HepG2 (cell line): ENCODE measurements around the gene HEATR1. TPM values are rescaled to one million over a fixed set of nuclear protein-coding genes. Genes with fewer than 3 reads are reported as not detected.
A peak's percentile ranks its signal among the peaks of the same experiment; 100 is the strongest.

Experiments
- AKAP8 ChIP-seq: sonication (generic); formaldehyde crosslinking; IDR thresholded peaks from 2 replicates; pipeline ENCODE4 v1.5.1; 2020; ENCODE audit warnings: mild to moderate bottlenecking, missing genetic modification reagents
- CENPT ChIP-seq: sonication (generic); formaldehyde crosslinking; IDR thresholded peaks from 2 replicates; pipeline ENCODE4 v1.8.0; 2022; ENCODE audit warnings: low read depth, mild to moderate bottlenecking, moderate library complexity, missing genetic modification reagents
- HOXA5 ChIP-seq: sonication (generic); formaldehyde crosslinking; IDR thresholded peaks from 2 replicates; pipeline ENCODE4 v1.4.0; 2020; ENCODE audit warnings: missing genetic modification reagents
- KDM4B ChIP-seq: sonication (generic); formaldehyde crosslinking; IDR thresholded peaks from 2 replicates; pipeline ENCODE4 v1.4.0; 2020; ENCODE audit warnings: missing genetic modification reagents
- KLF13 ChIP-seq: sonication (generic); formaldehyde crosslinking; IDR thresholded peaks from 2 replicates; pipeline ENCODE4 v1.4.0; 2020; ENCODE audit warnings: mild to moderate bottlenecking, missing genetic modification reagents
- KLF6 ChIP-seq: IDR thresholded peaks from 2 replicates; pipeline ENCODE4 v1.8.0; 2016; ENCODE audit warnings: missing biosample characterization, missing genetic modification reagents
- MAZ ChIP-seq, 2 experiments: sonication (generic) in 1 of 2; formaldehyde crosslinking in 1 of 2; IDR thresholded peaks; 2 replicates each; pipeline versions ENCODE4 v1.5.0 to v1.6.1; 2012 to 2020; ENCODE audit warnings: low read depth in 2 of 2, mild to moderate bottlenecking in 2 of 2, borderline replicate concordance in 1 of 2, improper control_type of control experiment in 1 of 2, low read length in 1 of 2, missing genetic modification reagents in 1 of 2, moderate library complexity in 1 of 2
- NFYB ChIP-seq: sonication (generic); formaldehyde crosslinking; IDR thresholded peaks from 2 replicates; pipeline ENCODE4 v1.4.0; 2020; ENCODE audit warnings: missing genetic modification reagents
- NR2C2 ChIP-seq: sonication (generic); formaldehyde crosslinking; IDR thresholded peaks from 2 replicates; pipeline ENCODE4 v1.4.0; 2020; ENCODE audit warnings: missing genetic modification reagents, mild to moderate bottlenecking, moderate library complexity, borderline replicate concordance
- NR3C1 ChIP-seq: sonication (generic); formaldehyde crosslinking; IDR thresholded peaks from 2 replicates; pipeline ENCODE4 v1.4.0; 2020; ENCODE audit warnings: missing genetic modification reagents
- SALL1 ChIP-seq: sonication (generic); formaldehyde crosslinking; IDR thresholded peaks from 2 replicates; pipeline ENCODE4 v1.8.0; 2022; ENCODE audit warnings: mild to moderate bottlenecking, missing genetic modification reagents
- SAP130 ChIP-seq: IDR thresholded peaks from 2 replicates; pipeline ENCODE4 v1.6.1; 2016; ENCODE audit warnings: low read depth
- SMARCE1 ChIP-seq: fragments of 450-650 bp; IDR thresholded peaks from 2 replicates; pipeline ENCODE4 v1.6.1; 2017; ENCODE audit warnings: borderline replicate concordance
- SP140L ChIP-seq: sonication (generic); formaldehyde crosslinking; IDR thresholded peaks from 2 replicates; pipeline ENCODE4 v1.4.0; 2020; ENCODE audit warnings: missing genetic modification reagents, borderline replicate concordance
- SUZ12 ChIP-seq: fragments of 150-350 bp; IDR thresholded peaks from 2 replicates; pipeline ENCODE4 v1.6.1; 2014; ENCODE audit warnings: low read depth, low read length
- XRCC5 ChIP-seq: fragments of 200-400 bp; formaldehyde crosslinking; optimal IDR thresholded peaks from 2 replicates; pipeline ENCODE3; 2017; ENCODE audit warnings: mild to moderate bottlenecking, low read length
- ZBTB42 ChIP-seq: sonication (generic); formaldehyde crosslinking; IDR thresholded peaks from 2 replicates; pipeline ENCODE4 v1.5.0; 2020; ENCODE audit warnings: mild to moderate bottlenecking, missing genetic modification reagents
- ZNF326 ChIP-seq: sonication (generic); formaldehyde crosslinking; IDR thresholded peaks from 2 replicates; pipeline ENCODE4 v1.4.0; 2020; ENCODE audit warnings: missing genetic modification reagents, borderline replicate concordance
- ZNF335 ChIP-seq: sonication (generic); formaldehyde crosslinking; IDR thresholded peaks from 2 replicates; pipeline ENCODE4 v1.4.0; 2020; ENCODE audit warnings: missing genetic modification reagents
- ZNF501 ChIP-seq: sonication (generic); formaldehyde crosslinking; IDR thresholded peaks from 2 replicates; pipeline ENCODE4 v1.5.1; 2020; ENCODE audit warnings: mild to moderate bottlenecking, moderate library complexity, missing genetic modification reagents
- ZNF674 ChIP-seq: sonication (generic); formaldehyde crosslinking; IDR thresholded peaks from 2 replicates; pipeline ENCODE4 v1.5.0; 2020; ENCODE audit warnings: low read depth, mild to moderate bottlenecking, missing genetic modification reagents
- ZNF879 ChIP-seq: sonication (generic); formaldehyde crosslinking; IDR thresholded peaks from 2 replicates; pipeline ENCODE4 v1.8.1; 2023; ENCODE audit warnings: missing genetic modification reagents
- polyA plus RNA-seq, 8 experiments: library from polyadenylated mRNA; depleted of rRNA in 3 of 8; stranded (reverse) in 7 of 8; unstranded in 1 of 8; fragments of >200 nt; fragmentation: Illumina TruSeq in 4 of 8; extraction: Trizol in 4 of 8; gene quantifications; 2 replicates each; pipeline versions ENCODE4 v1.2.1 to v1.2.3, GENCODE V29; 2011 to 2016; ENCODE audit warnings: low read depth in 4 of 8, missing spikeins in 1 of 8, mixed read lengths in 1 of 8; ENCODE audit not compliant: insufficient read depth in 1 of 8
- total RNA-seq, 5 experiments: library from RNA; depleted of rRNA; stranded (reverse); fragments of >200 nt; fragmentation: Illumina TruSeq; extraction: Trizol; gene quantifications; 2 replicates each; pipeline ENCODE4 v1.2.3, GENCODE V29; 2016; ENCODE audit warnings: low read depth in 1 of 5
- TF ChIP-seq, protein P1 (sequence below): sonication (generic); formaldehyde crosslinking; IDR thresholded peaks from 2 replicates; pipeline ENCODE4 v1.4.0; 2020; ENCODE audit warnings: missing genetic modification reagents
- TF ChIP-seq, protein P2 (sequence below): sonication (generic); formaldehyde crosslinking; IDR thresholded peaks from 2 replicates; pipeline ENCODE4 v1.4.0; 2020; ENCODE audit warnings: missing genetic modification reagents
- TF ChIP-seq, protein P3 (sequence below): sonication (generic); IDR thresholded peaks from 2 replicates; pipeline ENCODE4 v1.6.1; 2016; ENCODE audit warnings: low read depth, borderline replicate concordance
- TF ChIP-seq, protein P4 (sequence below): sonication (generic); formaldehyde crosslinking; IDR thresholded peaks from 2 replicates; pipeline ENCODE4 v1.5.0; 2020; ENCODE audit warnings: missing genetic modification reagents

HEATR1 gene
- total and polyA plus RNA-seq, 2 of the 13 experiments (the other 11 are each of a cell fraction or from before 2014, with no cell fraction given) = 10.2 to 45.8 TPM

DNA sequence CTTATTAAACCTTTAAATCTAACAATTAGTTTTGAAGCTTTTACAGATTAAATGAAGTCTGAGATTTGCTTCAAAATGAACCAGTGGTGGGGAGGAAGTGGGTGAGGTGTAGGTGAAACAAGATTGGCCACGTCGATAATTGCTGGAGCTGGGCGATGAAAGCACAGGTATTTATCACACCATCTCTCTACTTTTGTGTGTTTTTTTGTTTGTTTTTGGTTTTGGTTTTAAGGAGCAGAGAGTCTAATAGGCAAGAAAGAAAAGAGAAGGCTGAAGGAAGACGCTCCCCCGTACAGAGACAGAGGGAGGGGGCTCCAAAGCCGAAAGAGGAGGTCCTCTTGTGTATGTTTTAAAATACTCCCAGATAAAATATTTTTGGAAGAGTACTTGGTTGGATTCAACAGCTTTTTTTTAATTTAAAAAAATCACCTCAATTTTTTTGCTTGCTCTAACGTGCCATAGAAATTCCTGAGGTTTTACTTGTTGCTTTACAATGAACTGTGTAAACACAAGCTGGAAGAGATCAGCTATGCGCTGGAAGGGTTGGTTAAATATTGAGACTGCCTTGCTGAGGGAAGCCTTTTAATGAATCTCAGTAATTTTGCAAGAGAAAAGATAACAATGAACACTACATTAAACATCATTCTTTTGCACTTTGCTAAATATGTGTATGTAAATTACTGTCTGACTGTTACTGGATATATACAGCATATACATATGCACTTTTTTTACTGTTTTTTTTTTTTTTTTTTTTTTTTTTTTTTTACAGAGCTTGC, 87.2 kb downstream of the HEATR1 start (continued):
- TF ChIP-seq SUZ12 = no peak
- TF ChIP-seq, protein P1, sequence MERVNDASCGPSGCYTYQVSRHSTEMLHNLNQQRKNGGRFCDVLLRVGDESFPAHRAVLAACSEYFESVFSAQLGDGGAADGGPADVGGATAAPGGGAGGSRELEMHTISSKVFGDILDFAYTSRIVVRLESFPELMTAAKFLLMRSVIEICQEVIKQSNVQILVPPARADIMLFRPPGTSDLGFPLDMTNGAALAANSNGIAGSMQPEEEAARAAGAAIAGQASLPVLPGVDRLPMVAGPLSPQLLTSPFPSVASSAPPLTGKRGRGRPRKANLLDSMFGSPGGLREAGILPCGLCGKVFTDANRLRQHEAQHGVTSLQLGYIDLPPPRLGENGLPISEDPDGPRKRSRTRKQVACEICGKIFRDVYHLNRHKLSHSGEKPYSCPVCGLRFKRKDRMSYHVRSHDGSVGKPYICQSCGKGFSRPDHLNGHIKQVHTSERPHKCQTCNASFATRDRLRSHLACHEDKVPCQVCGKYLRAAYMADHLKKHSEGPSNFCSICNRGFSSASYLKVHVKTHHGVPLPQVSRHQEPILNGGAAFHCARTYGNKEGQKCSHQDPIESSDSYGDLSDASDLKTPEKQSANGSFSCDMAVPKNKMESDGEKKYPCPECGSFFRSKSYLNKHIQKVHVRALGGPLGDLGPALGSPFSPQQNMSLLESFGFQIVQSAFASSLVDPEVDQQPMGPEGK (CRISPR knock-in tag) = 0 out of 2 replicates have a peak, but pooled peaks have one; percentile 14
- TF ChIP-seq, protein P2, sequence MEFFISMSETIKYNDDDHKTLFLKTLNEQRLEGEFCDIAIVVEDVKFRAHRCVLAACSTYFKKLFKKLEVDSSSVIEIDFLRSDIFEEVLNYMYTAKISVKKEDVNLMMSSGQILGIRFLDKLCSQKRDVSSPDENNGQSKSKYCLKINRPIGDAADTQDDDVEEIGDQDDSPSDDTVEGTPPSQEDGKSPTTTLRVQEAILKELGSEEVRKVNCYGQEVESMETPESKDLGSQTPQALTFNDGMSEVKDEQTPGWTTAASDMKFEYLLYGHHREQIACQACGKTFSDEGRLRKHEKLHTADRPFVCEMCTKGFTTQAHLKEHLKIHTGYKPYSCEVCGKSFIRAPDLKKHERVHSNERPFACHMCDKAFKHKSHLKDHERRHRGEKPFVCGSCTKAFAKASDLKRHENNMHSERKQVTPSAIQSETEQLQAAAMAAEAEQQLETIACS (CRISPR knock-in tag) = no peak
- TF ChIP-seq, protein P3, sequence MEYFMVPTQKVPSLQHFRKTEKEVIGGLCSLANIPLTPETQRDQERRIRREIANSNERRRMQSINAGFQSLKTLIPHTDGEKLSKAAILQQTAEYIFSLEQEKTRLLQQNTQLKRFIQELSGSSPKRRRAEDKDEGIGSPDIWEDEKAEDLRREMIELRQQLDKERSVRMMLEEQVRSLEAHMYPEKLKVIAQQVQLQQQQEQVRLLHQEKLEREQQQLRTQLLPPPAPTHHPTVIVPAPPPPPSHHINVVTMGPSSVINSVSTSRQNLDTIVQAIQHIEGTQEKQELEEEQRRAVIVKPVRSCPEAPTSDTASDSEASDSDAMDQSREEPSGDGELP = peak; percentile 35; the same call in 1 of the 2 replicates
- TF ChIP-seq ZNF335 = no peak
- TF ChIP-seq MAZ (IDR thresholded peaks at IDR 0.05; ENCODE audit: borderline replicate concordance, low read depth, low read length) = no peak
- no peak for TF ChIP-seq MAZ (CRISPR knock-in tag; IDR thresholded peaks at IDR 0.05; ENCODE audit: low read depth)
- TF ChIP-seq CENPT (CRISPR knock-in tag) = no peak
- TF ChIP-seq ZNF326 (CRISPR knock-in tag) = no peak
- TF ChIP-seq XRCC5 = no peak
- no peak for TF ChIP-seq SP140L (CRISPR knock-in tag)
- TF ChIP-seq HOXA5 (CRISPR knock-in tag) = no peak
- TF ChIP-seq, protein P4, sequence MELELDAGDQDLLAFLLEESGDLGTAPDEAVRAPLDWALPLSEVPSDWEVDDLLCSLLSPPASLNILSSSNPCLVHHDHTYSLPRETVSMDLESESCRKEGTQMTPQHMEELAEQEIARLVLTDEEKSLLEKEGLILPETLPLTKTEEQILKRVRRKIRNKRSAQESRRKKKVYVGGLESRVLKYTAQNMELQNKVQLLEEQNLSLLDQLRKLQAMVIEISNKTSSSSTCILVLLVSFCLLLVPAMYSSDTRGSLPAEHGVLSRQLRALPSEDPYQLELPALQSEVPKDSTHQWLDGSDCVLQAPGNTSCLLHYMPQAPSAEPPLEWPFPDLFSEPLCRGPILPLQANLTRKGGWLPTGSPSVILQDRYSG (CRISPR knock-in tag) = no peak
- TF ChIP-seq KLF6 (CRISPR knock-in tag) = no peak
- TF ChIP-seq ZNF501 (CRISPR knock-in tag) = no peak
- no peak for TF ChIP-seq NR3C1
- TF ChIP-seq KDM4B = no peak
- TF ChIP-seq NFYB (CRISPR knock-in tag) = no peak
- TF ChIP-seq SALL1 (CRISPR knock-in tag) = peak; percentile 36; the same call in 1 of the 2 replicates
- TF ChIP-seq ZBTB42 = no peak
- TF ChIP-seq AKAP8 (CRISPR knock-in tag) = no peak
- TF ChIP-seq SMARCE1 = no peak
- no peak for TF ChIP-seq ZNF879 (CRISPR knock-in tag)
- peak; percentile 56 for TF ChIP-seq SAP130 (CRISPR knock-in tag)
- TF ChIP-seq KLF13 (CRISPR knock-in tag) = no peak
- no peak for TF ChIP-seq NR2C2 (CRISPR knock-in tag)
- no peak for TF ChIP-seq ZNF674 (CRISPR knock-in tag)
